Gastroesophageal sphincter (tissue), 4 donors: ENCODE data around the gene SNTG2. TPM values are rescaled to one million over a fixed set of nuclear protein-coding genes. Genes with fewer than 3 reads are reported as not detected.

Source experiments
- ATAC-seq: fragments of 150-250 bp; one replicate; pipeline ENCODE4 v1.9.1; 2016; ENCODE audit warnings: mild to moderate bottlenecking, moderate library complexity
- H3K27ac ChIP-seq, 4 donors: fragments of 200-600 bp; sonication (generic) in 3 of 4; 1 replicate in 3 of 4; 2 replicates in 1 of 4; pipeline ENCODE4 v1.5.1; 2016 to 2019
- H3K27me3 ChIP-seq: fragments of 200-600 bp; sonication (generic); one replicate; pipeline ENCODE4 v1.5.1; 2019
- H3K36me3 ChIP-seq, 2 donors: fragments of 200-600 bp; sonication (generic); one replicate each; pipeline ENCODE4 v1.5.1; 2019; ENCODE audit warnings: control low read depth in 1 of 2
- H3K4me1 ChIP-seq, 3 donors: fragments of 200-600 bp; sonication (generic); 1 replicate in 2 of 3; 2 replicates in 1 of 3; pipeline ENCODE4 v1.5.1; 2016 to 2019; ENCODE audit warnings: control low read depth in 2 of 3
- H3K4me3 ChIP-seq, 2 donors: fragments of 200-600 bp; sonication (generic); one replicate each; pipeline ENCODE4 v1.5.1; 2019; ENCODE audit warnings: mild to moderate bottlenecking in 1 of 2, moderate library complexity in 1 of 2
- H3K9me3 ChIP-seq, 3 donors: fragments of 200-600 bp; sonication (generic); one replicate each; pipeline ENCODE4 v1.5.1; 2017 to 2019; ENCODE audit warnings: control low read depth in 2 of 3
- EP300 ChIP-seq: sonication (generic); formaldehyde crosslinking; IDR thresholded peaks from one replicate; pipeline ENCODE4 v1.6.1; 2017; ENCODE audit warnings: antibody characterized with exemption, mild to moderate bottlenecking
- POLR2A ChIP-seq, 2 donors: fragments of 450-650 bp; IDR thresholded peaks; one replicate each; pipeline ENCODE4 v1.6.1; 2017; ENCODE audit warnings: antibody characterized with exemption in 2 of 2, mild to moderate bottlenecking in 2 of 2, moderate library complexity in 1 of 2
- POLR2AphosphoS5 ChIP-seq: sonication (generic); formaldehyde crosslinking; IDR thresholded peaks from one replicate; pipeline ENCODE4 v1.6.1; 2017; ENCODE audit warnings: antibody characterized with exemption
- WGBS, 2 donors: methylation state at CpG; one replicate each; pipeline ENCODE4 v1.1.5; 2018; ENCODE audit warnings: low coverage in 1 of 2; 5-methylcytosine and 5-hydroxymethylcytosine counted together
- total RNA-seq, 4 donors: library from RNA; depleted of rRNA; stranded (reverse); fragments of >200 nt; gene quantifications; one replicate each; pipeline ENCODE4 v1.1.0, GENCODE V29; 2016
- TF ChIP-seq, protein P1 (sequence below), 4 experiments: fragments of 200-600 bp in 2 of 4; fragments of 450-650 bp in 2 of 4; sonication (generic) in 1 of 4; IDR thresholded peaks; one replicate each; pipeline ENCODE4 v1.5.1; 2017 to 2019; ENCODE audit warnings: antibody characterized with exemption in 4 of 4, mild to moderate bottlenecking in 2 of 4, moderate library complexity in 2 of 4

The SNTG2 gene
- total RNA-seq, 4 donors from 2014 or later, result 1.5 to 7.9 (median 4.3) TPM

DNA sequence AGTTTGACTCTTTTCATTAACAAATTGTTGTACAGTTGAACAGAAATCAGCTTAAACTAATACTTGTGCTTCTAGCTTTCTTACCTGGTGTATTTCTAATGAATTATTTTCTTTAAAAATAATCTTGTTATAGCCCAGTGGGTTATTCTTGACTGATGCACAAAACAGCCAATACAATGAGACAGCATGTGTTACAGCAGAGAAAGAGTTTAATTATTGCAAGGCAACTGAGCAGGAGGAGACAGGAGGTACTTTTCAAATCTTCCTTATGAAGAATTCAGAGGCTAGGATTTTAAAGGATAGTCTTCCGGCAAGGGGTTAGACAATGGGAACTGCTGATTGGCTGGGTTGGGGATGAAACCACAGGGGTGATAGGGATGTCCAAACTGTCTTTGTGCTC is 398.1 kb downstream of the SNTG2 start:
- no peak for ATAC-seq
- no peaks in the 10 kb centered on the region for H3K36me3 ChIP-seq
- no peaks in the 10 kb centered on the region for H3K4me1 ChIP-seq
- no peak overlapping the region for H3K4me3 ChIP-seq
- H3K27ac ChIP-seq, result no peak overlapping the region
- H3K9me3 ChIP-seq, result peaks cover 0 to 32% (median 0%) of the 10 kb centered on the region in 3 donors
- TF ChIP-seq, protein P1, sequence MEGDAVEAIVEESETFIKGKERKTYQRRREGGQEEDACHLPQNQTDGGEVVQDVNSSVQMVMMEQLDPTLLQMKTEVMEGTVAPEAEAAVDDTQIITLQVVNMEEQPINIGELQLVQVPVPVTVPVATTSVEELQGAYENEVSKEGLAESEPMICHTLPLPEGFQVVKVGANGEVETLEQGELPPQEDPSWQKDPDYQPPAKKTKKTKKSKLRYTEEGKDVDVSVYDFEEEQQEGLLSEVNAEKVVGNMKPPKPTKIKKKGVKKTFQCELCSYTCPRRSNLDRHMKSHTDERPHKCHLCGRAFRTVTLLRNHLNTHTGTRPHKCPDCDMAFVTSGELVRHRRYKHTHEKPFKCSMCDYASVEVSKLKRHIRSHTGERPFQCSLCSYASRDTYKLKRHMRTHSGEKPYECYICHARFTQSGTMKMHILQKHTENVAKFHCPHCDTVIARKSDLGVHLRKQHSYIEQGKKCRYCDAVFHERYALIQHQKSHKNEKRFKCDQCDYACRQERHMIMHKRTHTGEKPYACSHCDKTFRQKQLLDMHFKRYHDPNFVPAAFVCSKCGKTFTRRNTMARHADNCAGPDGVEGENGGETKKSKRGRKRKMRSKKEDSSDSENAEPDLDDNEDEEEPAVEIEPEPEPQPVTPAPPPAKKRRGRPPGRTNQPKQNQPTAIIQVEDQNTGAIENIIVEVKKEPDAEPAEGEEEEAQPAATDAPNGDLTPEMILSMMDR (IDR thresholded peaks at IDR 0.05), result no peak
- WGBS, 2 donors, result 88% methylated on average over 1 of the region's 1 CpG; no CpG with 5 or more reads in 1 of the 2 donors
- H3K27me3 ChIP-seq, result peaks cover 9% of the 10 kb centered on the region

DNA sequence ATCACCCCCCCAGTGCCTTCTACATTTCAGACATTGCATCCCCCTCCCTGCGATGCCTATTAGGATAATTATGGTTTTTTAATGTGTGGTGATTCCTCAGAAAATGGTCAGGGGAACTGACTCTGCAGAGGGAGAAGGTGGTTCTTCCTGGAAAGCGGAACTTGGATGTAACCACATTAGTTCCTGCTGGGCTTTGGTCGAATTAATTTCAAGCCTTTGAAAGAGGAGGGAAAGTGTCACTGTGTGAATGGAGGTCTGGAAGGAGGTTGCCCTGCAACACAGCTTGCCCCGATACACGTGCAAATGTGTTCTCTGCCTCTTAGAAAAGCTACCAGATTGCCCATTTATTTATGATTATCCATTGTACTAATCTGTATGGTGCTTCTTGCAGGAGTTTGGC is 399.5 kb downstream of the SNTG2 start:
- Histone ChIP-seq H3K4me3 (no peak overlapping the region), H3K4me1 (no peaks in the 10 kb centered on the region), H3K27me3 (peaks cover 9% of the 10 kb centered on the region), H3K27ac (no peak overlapping the region), H3K36me3 (no peaks in the 10 kb centered on the region), H3K9me3 (peaks cover 0 to 32% (median 0%) of the 10 kb centered on the region in 3 donors)
- TF ChIP-seq EP300 (no peak), POLR2AphosphoS5 (no peak), POLR2A (IDR thresholded peaks at IDR 0.05) (no peak)
- TF ChIP-seq, protein P1 (IDR thresholded peaks at IDR 0.05), result no peak
- WGBS, 2 donors, result 66 to 69% methylated on average over 5 of the region's 5 CpGs
- ATAC-seq, result no peak

DNA sequence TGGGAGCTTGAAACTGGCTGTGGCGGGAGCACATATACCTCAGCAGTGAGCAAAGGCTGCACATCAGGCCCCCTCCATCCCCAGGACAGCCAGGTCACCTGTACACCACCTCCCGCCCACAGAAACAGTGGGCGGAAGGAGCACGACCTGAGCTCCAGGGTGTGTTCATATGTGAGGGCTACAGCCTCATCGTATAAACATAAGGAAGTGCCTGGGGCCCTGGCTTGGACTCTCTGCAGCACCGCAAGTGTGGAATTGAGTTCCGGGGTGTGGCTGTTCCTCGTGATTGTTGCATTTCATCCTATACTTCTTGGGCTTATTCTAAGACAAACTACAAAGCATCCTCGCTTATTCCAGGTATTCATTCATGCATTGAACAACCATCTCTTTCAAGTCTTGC is 402.5 kb downstream of the SNTG2 start:
- no peaks in the 10 kb centered on the region for H3K27me3 ChIP-seq
- H3K27ac ChIP-seq, result no peak overlapping the region
- H3K9me3 ChIP-seq, result peaks cover 0 to 15% (median 0%) of the 10 kb centered on the region in 3 donors
- no peak for TF ChIP-seq POLR2AphosphoS5
- no peaks in the 10 kb centered on the region for H3K36me3 ChIP-seq
- WGBS, 2 donors, result 60 to 90% methylated on average over 2 to 6 of the region's 9 CpGs
- no peaks in the 10 kb centered on the region for H3K4me1 ChIP-seq
- H3K4me3 ChIP-seq, result no peak overlapping the region
- ATAC-seq, result no peak

DNA sequence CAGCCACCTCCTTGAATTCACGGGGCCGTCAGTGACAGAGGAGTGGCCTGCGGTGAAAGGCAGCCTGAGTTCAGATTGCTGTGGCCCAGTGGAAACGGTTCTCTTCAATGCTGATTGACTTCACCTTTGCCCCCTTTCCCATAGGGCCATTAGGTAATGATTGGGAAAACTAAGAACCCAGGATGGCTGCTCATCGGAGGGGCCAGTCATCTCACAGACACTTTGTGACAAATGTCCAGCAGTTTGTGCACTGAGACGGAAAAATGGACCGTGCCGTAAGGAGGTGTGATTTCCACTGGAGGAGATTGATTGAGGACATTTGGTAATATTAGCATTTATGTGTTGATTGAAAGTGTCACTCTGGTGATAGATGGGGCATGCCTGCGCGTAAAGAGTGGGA is 402.9 kb downstream of the SNTG2 start:
- no peak overlapping the region for H3K27ac ChIP-seq
- H3K36me3 ChIP-seq, result no peaks in the 10 kb centered on the region
- no peaks in the 10 kb centered on the region for H3K4me1 ChIP-seq
- 60 to 61% methylated on average over 5 to 7 of the region's 10 CpGs for WGBS, 2 donors
- H3K4me3 ChIP-seq, result no peak overlapping the region
- H3K9me3 ChIP-seq, result peaks cover 0 to 11% (median 0%) of the 10 kb centered on the region in 3 donors
- TF ChIP-seq, protein P1 (IDR thresholded peaks at IDR 0.05), result no peak
- TF ChIP-seq POLR2AphosphoS5 (no peak), POLR2A (IDR thresholded peaks at IDR 0.05) (no peak), EP300 (no peak)
- H3K27me3 ChIP-seq, result no peaks in the 10 kb centered on the region
- ATAC-seq, result no peak

DNA sequence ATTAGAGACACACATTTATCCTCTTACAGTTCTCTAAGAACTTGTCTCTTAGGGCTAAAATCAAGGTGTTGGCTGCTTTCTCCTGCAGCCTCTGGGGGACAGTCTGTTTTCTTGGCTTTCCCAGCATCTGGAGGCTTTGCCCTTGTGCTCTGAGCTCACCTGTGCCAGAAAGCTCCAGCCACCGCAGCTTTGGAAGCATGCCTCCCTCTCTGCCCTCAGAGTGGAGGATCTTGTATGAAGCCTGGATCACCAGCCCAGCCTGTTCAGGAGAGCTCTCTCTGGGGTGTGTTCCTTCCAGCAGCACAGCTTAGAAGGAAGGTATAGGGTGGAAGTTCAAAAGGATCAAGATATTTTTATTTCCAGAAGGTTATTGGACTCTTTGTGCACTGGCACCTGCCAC is 409.5 kb downstream of the SNTG2 start:
- Histone ChIP-seq H3K27ac (no peak overlapping the region), H3K4me3 (no peak overlapping the region), H3K4me1 (no peaks in the 10 kb centered on the region), H3K27me3 (peaks cover 7% of the 10 kb centered on the region), H3K36me3 (no peaks in the 10 kb centered on the region), H3K9me3 (no peaks in the 10 kb centered on the region)
- whole genome bisulfite sequencing, 2 donors, result no CpG with 5 or more reads among the region's 1 CpG
- ATAC-seq, result no peak
- TF ChIP-seq POLR2AphosphoS5 (no peak), POLR2A (IDR thresholded peaks at IDR 0.05) (no peak), EP300 (no peak)
- TF ChIP-seq, protein P1 (IDR thresholded peaks at IDR 0.05), result no peak
